ENCODE data around the gene SLC16A3. TPM values are rescaled to one million over a fixed set of nuclear protein-coding genes. Genes with fewer than 3 reads are reported as not detected.
"Not testable (repeated sequence)": the region's sequence is repeated elsewhere in the genome, so short reads cannot be mapped to it uniquely, and the experiment has no call there.

SLC16A3 gene
- polyA plus RNA-seq, 1 of the 3 experiments (the other 2 are of a cell fraction) = 70.7 TPM

DNA sequence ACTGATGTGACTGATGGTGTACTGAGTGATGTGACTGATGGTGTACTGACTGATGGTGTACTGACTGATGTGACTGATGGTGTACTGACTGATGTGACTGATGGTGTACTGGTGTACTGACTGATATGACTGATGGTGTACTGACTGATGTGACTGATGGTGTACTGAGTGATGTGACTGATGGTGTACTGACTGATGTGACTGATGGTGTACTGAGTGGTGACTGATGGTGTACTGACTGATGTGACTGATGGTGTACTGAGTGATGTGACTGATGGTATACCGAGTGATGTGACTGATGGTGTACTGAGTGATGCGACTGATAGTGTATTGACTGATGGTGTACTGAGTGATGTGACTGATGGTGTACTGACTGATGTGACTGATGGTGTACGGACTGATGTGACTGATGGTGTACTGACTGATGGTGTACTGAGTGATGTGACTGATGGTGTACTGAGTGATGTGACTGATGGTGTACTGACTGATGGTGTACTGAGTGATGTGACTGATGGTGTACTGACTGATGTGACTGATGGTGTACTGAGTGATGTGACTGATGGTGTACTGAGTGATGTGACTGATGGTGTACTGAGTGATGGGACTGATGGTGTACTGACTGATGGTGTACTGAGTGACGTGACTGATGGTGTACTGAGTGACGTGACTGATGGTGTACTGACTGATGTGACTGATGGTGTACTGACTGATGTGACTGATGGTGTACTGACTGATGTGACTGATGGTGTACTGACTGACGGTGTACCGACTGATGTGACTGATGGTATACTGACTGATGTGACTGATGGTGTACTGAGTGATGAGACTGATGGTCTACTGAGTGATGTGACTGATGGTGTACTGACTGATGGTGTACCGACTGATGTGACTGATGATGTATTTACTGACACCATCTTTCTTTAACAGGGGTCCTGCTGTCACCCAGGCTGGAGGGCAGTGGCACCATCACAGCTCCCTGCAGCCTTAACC lies 31.4 kb downstream of the SLC16A3 start:
- POLR2A ChIA-PET; H2AFZ ChIP-seq (ENCODE audit: low read depth); DNase-seq; CTCF ChIA-PET; H3K9me2 ChIP-seq; H3K4me2 ChIP-seq; H3K9me3 ChIP-seq; H3K4me1 ChIP-seq (ENCODE audit: control insufficient read depth in 1 of 2, insufficient read depth in 2 of 2, low read depth in 1 of 2, low read length in 1 of 2); H3K9ac ChIP-seq; H3K4me3 ChIP-seq (ENCODE audit: low read depth in 2 of 2, low read length in 1 of 2); H3K27ac ChIP-seq (ENCODE audit: low read depth in 2 of 2, low read length in 1 of 2); H3K27me3 ChIP-seq (ENCODE audit: insufficient read depth): not testable (repeated sequence)
- Histone ChIP-seq H3K79me2 (ENCODE audit: insufficient read depth) (peaks cover 100% of the 10 kb centered on the region), H4K20me1 (ENCODE audit: insufficient read depth) (peaks cover 97% of the 10 kb centered on the region), H3F3A (replicated peaks; ENCODE audit: insufficient read depth) (peaks cover 30% of the 10 kb centered on the region), H3K36me3 (replicated peaks in 1 of 2; ENCODE audit: control insufficient read depth in 1 of 2, insufficient read depth in 2 of 2, low read length in 1 of 2) (peaks cover 85 to 99% of the 10 kb centered on the region in 2 experiments)
- WGBS (ENCODE audit: low lambda C conversion rate) = 98% methylated on average over 8 of the region's 8 CpGs

DNA sequence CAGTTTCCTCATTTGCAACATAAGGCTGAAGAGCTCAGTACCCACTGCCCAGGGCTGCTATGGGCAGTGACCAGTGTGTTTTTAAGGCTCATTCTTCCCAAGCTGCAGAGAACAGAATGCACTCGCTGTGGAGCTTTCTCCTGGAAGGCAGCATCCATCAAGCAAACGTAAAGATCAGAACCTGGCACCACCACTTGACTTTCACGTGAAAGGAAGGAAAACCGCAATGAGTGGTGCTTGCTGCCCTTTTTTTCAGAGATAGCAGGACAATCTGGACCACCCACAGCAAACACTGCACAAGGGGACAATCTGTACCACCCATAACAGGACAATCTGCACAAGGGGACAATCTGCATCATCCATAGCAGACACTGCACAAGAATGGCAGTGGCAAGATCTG lies 33.5 kb downstream of the SLC16A3 start:
- no peak overlapping the region for H3K4me3 ChIP-seq (ENCODE audit: low read depth in 2 of 2, low read length in 1 of 2)
- H3K4me2 ChIP-seq = no peak overlapping the region
- peaks cover 29% of the 10 kb centered on the region for H3F3A ChIP-seq (replicated peaks; ENCODE audit: insufficient read depth)
- H3K9me2 ChIP-seq = no peaks in the 10 kb centered on the region
- no peak overlapping the region for H2AFZ ChIP-seq (ENCODE audit: low read depth)
- 97% methylated on average over 4 of the region's 4 CpGs for WGBS (ENCODE audit: low lambda C conversion rate)
- H3K27me3 ChIP-seq (ENCODE audit: insufficient read depth) = no peaks in the 10 kb centered on the region
- peaks cover 100% of the 10 kb centered on the region for H3K79me2 ChIP-seq (ENCODE audit: insufficient read depth)
- ChIA-PET POLR2A (no interaction called here), CTCF (interaction anchor here (0.8 to 1.4 kb wide), 6 partner anchors 11 to 515 kb away, joined by 3 to 7 read pairs (median 4); partner anchors contain the start of gene CSNK1D)
- TF ChIP-seq, protein P1, sequence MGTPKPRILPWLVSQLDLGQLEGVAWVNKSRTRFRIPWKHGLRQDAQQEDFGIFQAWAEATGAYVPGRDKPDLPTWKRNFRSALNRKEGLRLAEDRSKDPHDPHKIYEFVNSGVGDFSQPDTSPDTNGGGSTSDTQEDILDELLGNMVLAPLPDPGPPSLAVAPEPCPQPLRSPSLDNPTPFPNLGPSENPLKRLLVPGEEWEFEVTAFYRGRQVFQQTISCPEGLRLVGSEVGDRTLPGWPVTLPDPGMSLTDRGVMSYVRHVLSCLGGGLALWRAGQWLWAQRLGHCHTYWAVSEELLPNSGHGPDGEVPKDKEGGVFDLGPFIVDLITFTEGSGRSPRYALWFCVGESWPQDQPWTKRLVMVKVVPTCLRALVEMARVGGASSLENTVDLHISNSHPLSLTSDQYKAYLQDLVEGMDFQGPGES (IDR thresholded peaks at IDR 0.05; ENCODE audit: low read depth, low read length) = no peak
- TF ChIP-seq EP300 (IDR thresholded peaks at IDR 0.05; ENCODE audit: borderline replicate concordance in 1 of 2, low read depth in 1 of 2, low read length in 1 of 2) (no peak), FOSL2 (IDR thresholded peaks at IDR 0.05; ENCODE audit: borderline replicate concordance, low read depth) (no peak)
- TF ChIP-seq, protein P2, sequence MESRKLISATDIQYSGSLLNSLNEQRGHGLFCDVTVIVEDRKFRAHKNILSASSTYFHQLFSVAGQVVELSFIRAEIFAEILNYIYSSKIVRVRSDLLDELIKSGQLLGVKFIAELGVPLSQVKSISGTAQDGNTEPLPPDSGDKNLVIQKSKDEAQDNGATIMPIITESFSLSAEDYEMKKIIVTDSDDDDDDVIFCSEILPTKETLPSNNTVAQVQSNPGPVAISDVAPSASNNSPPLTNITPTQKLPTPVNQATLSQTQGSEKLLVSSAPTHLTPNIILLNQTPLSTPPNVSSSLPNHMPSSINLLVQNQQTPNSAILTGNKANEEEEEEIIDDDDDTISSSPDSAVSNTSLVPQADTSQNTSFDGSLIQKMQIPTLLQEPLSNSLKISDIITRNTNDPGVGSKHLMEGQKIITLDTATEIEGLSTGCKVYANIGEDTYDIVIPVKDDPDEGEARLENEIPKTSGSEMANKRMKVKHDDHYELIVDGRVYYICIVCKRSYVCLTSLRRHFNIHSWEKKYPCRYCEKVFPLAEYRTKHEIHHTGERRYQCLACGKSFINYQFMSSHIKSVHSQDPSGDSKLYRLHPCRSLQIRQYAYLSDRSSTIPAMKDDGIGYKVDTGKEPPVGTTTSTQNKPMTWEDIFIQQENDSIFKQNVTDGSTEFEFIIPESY (IDR thresholded peaks at IDR 0.05; ENCODE audit: borderline replicate concordance, low read depth) = no peak
- H3K9me3 ChIP-seq = no peaks in the 10 kb centered on the region
- H4K20me1 ChIP-seq (ENCODE audit: insufficient read depth) = peaks cover 97% of the 10 kb centered on the region
- H3K27ac ChIP-seq (ENCODE audit: low read depth in 2 of 2, low read length in 1 of 2) = no peak overlapping the region
- H3K4me1 ChIP-seq (ENCODE audit: control insufficient read depth in 1 of 2, insufficient read depth in 2 of 2, low read depth in 1 of 2, low read length in 1 of 2) = peaks cover 6 to 9% of the 10 kb centered on the region in 2 experiments; a peak in 3 of 4 replicates
- DNase-seq = no peak
- no peak overlapping the region for H3K9ac ChIP-seq
- peaks cover 80 to 99% of the 10 kb centered on the region in 2 experiments for H3K36me3 ChIP-seq (replicated peaks in 1 of 2; ENCODE audit: control insufficient read depth in 1 of 2, insufficient read depth in 2 of 2, low read length in 1 of 2)

Data from SK-N-SH (cell line).